ENCODE results near the gene ALK.

DNA sequence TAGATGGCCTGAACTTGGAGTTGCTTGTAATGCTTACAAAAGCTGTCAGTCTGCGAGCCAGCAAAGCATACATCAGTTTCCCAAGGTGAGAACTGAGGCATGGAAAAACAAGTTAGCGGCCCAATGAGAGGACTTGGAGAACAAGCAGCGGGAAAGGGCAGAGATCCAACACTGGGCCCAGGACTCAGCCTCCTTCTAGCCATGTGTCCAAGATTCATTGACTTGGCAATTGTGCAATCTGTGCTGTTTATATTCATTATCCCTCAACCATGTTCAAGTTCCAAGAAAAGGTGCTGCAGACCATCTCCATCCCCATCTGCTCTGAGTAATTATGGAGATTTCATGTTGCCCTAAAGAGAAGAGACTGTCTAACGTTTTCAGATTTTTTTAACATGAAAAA is 187.4 kb downstream of the ALK start:
- TF ChIP-seq, protein P1, sequence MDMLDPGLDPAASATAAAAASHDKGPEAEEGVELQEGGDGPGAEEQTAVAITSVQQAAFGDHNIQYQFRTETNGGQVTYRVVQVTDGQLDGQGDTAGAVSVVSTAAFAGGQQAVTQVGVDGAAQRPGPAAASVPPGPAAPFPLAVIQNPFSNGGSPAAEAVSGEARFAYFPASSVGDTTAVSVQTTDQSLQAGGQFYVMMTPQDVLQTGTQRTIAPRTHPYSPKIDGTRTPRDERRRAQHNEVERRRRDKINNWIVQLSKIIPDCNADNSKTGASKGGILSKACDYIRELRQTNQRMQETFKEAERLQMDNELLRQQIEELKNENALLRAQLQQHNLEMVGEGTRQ (IDR thresholded peaks at IDR 0.05; ENCODE audit: borderline replicate concordance, low read depth, low read length) = no peak
- TF ChIP-seq, protein P2, sequence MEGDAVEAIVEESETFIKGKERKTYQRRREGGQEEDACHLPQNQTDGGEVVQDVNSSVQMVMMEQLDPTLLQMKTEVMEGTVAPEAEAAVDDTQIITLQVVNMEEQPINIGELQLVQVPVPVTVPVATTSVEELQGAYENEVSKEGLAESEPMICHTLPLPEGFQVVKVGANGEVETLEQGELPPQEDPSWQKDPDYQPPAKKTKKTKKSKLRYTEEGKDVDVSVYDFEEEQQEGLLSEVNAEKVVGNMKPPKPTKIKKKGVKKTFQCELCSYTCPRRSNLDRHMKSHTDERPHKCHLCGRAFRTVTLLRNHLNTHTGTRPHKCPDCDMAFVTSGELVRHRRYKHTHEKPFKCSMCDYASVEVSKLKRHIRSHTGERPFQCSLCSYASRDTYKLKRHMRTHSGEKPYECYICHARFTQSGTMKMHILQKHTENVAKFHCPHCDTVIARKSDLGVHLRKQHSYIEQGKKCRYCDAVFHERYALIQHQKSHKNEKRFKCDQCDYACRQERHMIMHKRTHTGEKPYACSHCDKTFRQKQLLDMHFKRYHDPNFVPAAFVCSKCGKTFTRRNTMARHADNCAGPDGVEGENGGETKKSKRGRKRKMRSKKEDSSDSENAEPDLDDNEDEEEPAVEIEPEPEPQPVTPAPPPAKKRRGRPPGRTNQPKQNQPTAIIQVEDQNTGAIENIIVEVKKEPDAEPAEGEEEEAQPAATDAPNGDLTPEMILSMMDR (IDR thresholded peaks at IDR 0.05) = no peak
- TF ChIP-seq YY1 (IDR thresholded peaks at IDR 0.05; ENCODE audit: low read depth) = no peak
- no peak for TF ChIP-seq GABPA (IDR thresholded peaks at IDR 0.05; ENCODE audit: low read depth)
- TF ChIP-seq, protein P3, sequence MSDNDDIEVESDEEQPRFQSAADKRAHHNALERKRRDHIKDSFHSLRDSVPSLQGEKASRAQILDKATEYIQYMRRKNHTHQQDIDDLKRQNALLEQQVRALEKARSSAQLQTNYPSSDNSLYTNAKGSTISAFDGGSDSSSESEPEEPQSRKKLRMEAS (IDR thresholded peaks at IDR 0.05; ENCODE audit: low read depth) = no peak
